ENCODE data around the gene MAP4K3. TPM values are rescaled to one million over a fixed set of nuclear protein-coding genes. Genes with fewer than 3 reads are reported as not detected.

Gene MAP4K3
- total RNA-seq, 4 donors from 2014 or later, result 23.0 to 52.1 (median 31.8) TPM

DNA sequence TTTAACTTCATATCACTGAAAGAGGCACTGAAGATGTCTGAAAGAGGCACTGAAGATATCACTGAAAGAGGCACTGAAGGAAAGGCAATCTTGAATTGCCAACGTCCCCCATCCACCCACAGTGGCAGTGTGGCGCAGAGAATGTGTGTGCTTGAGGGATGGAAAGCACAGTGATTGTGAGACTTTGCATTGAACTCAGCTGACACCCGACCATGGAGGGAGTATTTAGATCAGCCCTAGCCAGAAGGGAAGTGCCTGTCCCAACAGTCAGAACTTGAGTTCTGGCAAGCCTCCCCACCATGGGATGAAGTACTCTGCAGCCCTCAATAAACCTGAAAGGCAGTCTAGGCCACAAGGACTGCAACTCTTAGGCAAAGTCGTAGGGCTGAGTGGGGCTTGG lies 33.8 kb downstream of the MAP4K3 start:
- in situ Hi-C loops (cut with MboI; ENCODE audit: low sequenced_read_pairs in 4 of 4), result no loop called here
- H3K27ac ChIP-seq, result peak overlapping the region; percentile 19 to 73 (median 56)

DNA sequence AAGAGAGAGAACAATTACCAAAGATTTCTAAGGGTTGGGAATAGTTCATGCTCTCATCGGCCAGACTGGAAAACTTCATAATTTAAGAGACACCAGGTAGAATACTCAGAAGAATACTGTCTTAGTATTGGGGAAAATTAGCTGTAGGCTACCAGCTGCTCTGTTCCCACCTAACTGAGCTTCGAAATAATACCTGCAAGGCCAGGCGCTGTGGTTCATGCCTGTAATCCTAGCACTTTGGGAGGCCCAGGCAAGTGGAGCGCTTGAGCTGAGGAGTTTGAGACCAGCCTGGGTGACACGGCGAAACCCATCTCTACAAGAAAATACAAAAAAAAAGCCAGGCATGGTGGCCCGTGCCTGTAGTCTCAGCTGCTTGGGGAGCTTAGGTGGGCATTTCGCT lies 35.8 kb downstream of the MAP4K3 start:
- DNase-seq (no peak), ATAC-seq (no peak)
- in situ Hi-C loops (cut with MboI; ENCODE audit: low sequenced_read_pairs in 4 of 4), result no loop called here
- Histone ChIP-seq H3K9me3 (no peaks in the 10 kb centered on the region), H3K4me1 (peaks cover 87 to 90% of the 10 kb centered on the region in 2 donors), H3K27me3 (no peaks in the 10 kb centered on the region), H3K36me3 (no peaks in the 10 kb centered on the region), H3K4me3 (no peak overlapping the region), H3K27ac (peak overlapping the region; percentile 73 to 85 (median 82))
- no peak for TF ChIP-seq CTCF (IDR thresholded peaks at IDR 0.05 in 4 of 5, conservative IDR thresholded peaks at IDR 0.05 in 1 of 5)
- no peak for TF ChIP-seq POLR2A (IDR thresholded peaks at IDR 0.05)
- intact Hi-C loops (cut with DNase I; ENCODE audit: low total_unique reads), result no loop called here

More for the DNA sequence above, 33.8 kb downstream of the MAP4K3 start:
- Histone ChIP-seq H3K4me3 (no peak overlapping the region), H3K9me3 (no peaks in the 10 kb centered on the region), H3K4me1 (peaks cover 90 to 96% of the 10 kb centered on the region in 2 donors), H3K27me3 (no peaks in the 10 kb centered on the region), H3K36me3 (no peaks in the 10 kb centered on the region)
- TF ChIP-seq POLR2A (IDR thresholded peaks at IDR 0.05), result no peak
- no peak for TF ChIP-seq CTCF (IDR thresholded peaks at IDR 0.05 in 4 of 5, conservative IDR thresholded peaks at IDR 0.05 in 1 of 5)
- intact Hi-C loops (cut with DNase I; ENCODE audit: low total_unique reads), result no loop called here
- peak in 1 of 2 donors; percentile 32 for DNase-seq
- ATAC-seq, result peak in 1 of 2 donors; percentile 49

DNA sequence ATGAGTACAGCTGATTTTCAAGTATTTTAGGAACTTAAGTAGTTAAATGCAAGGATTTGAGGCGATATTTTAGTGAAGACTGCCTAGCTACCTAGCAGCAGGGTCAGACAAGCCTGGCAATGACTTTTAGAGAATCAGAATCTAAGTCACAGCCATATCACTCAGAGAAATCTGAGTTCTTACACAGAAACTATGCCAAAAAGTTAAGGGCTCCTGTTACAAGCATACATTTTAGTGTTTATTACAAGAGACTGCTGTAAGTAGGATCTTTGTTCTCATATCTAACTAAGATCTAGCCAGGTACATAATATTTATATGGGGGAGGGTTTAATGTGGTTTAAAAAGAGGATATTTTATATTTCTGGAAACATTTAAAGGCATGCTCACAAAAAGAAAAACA lies 37.5 kb downstream of the MAP4K3 start:
- in situ Hi-C loops (cut with MboI; ENCODE audit: low sequenced_read_pairs in 4 of 4), result no loop called here
- H3K9me3 ChIP-seq, result no peaks in the 10 kb centered on the region
- peaks cover 85 to 86% of the 10 kb centered on the region in 2 donors for H3K4me1 ChIP-seq
- peak overlapping the region in 2 of 4 donors; percentile 7 to 9 for H3K4me3 ChIP-seq
- intact Hi-C loops (cut with DNase I; ENCODE audit: low total_unique reads), result no loop called here
- H3K27ac ChIP-seq, result peak overlapping the region; percentile 73 to 85 (median 82)
- no peaks in the 10 kb centered on the region for H3K36me3 ChIP-seq
- no peak for TF ChIP-seq POLR2A (IDR thresholded peaks at IDR 0.05)
- TF ChIP-seq CTCF (IDR thresholded peaks at IDR 0.05 in 4 of 5, conservative IDR thresholded peaks at IDR 0.05 in 1 of 5), result no peak
- ATAC-seq, result peak in 1 of 2 donors; percentile 27
- DNase-seq, result no peak
- H3K27me3 ChIP-seq, result no peaks in the 10 kb centered on the region

- H3K36me3 ChIP-seq, result no peaks in the 10 kb centered on the region
- H3K27ac ChIP-seq, result peak overlapping the region; percentile 13 to 77 (median 65)
- no peak for DNase-seq
- H3K4me1 ChIP-seq, result peaks cover 61 to 64% of the 10 kb centered on the region in 2 donors
- H3K27me3 ChIP-seq, result no peaks in the 10 kb centered on the region
- intact Hi-C loops (cut with DNase I; ENCODE audit: low total_unique reads) (no loop called here), in situ Hi-C loops (cut with MboI; ENCODE audit: low sequenced_read_pairs in 4 of 4) (no loop called here)
- no peak overlapping the region for H3K4me3 ChIP-seq
- ATAC-seq, result no peak
- no peaks in the 10 kb centered on the region for H3K9me3 ChIP-seq
- TF ChIP-seq POLR2A (IDR thresholded peaks at IDR 0.05) (no peak), CTCF (IDR thresholded peaks at IDR 0.05 in 4 of 5, conservative IDR thresholded peaks at IDR 0.05 in 1 of 5) (no peak)
These were observed 41.8 kb downstream of the MAP4K3 start for GRCh38 chr2:39395313-39395712.

DNA sequence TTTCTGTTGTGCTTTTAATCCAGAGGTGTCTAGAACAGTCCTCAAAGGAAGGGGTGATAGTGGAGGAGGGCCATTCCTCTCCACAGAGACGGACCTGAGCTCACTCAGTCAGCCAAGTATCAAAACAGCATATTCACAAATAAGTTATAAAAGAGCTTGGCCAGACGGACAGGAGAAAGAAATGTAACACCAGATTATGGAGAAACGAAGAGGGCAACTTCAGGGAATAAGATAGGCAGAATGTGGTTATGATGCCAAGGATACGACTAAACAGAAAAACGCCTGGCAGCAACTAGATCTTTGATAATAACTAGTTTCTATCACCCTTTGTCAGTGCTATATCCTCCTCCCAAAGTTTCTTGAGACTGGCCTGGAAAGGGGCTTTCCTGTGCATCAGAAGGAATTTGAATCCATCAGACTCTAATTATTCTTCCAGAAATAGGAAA lies 42.5 kb downstream of the MAP4K3 start:
- TF ChIP-seq CTCF (IDR thresholded peaks at IDR 0.05 in 4 of 5, conservative IDR thresholded peaks at IDR 0.05 in 1 of 5), result no peak
- TF ChIP-seq POLR2A (IDR thresholded peaks at IDR 0.05), result no peak
- ATAC-seq (no peak), DNase-seq (no peak)
- H3K36me3 ChIP-seq, result no peaks in the 10 kb centered on the region
- intact Hi-C loops (cut with DNase I; ENCODE audit: low total_unique reads), result no loop called here
- H3K9me3 ChIP-seq, result no peaks in the 10 kb centered on the region
- no peak overlapping the region for H3K4me3 ChIP-seq
- H3K27ac ChIP-seq, result peak overlapping the region; percentile 35 to 77 (median 65)
- peaks cover 61 to 63% of the 10 kb centered on the region in 2 donors for H3K4me1 ChIP-seq
- in situ Hi-C loops (cut with MboI; ENCODE audit: low sequenced_read_pairs in 4 of 4), result no loop called here
- no peaks in the 10 kb centered on the region for H3K27me3 ChIP-seq
